HG03521 (cell line): ENCODE data around the gene PCDH17.

Experiments
- ATAC-seq: cut with Tn5 transposase; IDR thresholded peaks from one replicate; pipeline ENCODE4 v1.9.1; 2021; ENCODE audit warnings: mild to moderate bottlenecking, moderate library complexity; ENCODE audit not compliant: unreplicated experiment

Gene PCDH17

DNA sequence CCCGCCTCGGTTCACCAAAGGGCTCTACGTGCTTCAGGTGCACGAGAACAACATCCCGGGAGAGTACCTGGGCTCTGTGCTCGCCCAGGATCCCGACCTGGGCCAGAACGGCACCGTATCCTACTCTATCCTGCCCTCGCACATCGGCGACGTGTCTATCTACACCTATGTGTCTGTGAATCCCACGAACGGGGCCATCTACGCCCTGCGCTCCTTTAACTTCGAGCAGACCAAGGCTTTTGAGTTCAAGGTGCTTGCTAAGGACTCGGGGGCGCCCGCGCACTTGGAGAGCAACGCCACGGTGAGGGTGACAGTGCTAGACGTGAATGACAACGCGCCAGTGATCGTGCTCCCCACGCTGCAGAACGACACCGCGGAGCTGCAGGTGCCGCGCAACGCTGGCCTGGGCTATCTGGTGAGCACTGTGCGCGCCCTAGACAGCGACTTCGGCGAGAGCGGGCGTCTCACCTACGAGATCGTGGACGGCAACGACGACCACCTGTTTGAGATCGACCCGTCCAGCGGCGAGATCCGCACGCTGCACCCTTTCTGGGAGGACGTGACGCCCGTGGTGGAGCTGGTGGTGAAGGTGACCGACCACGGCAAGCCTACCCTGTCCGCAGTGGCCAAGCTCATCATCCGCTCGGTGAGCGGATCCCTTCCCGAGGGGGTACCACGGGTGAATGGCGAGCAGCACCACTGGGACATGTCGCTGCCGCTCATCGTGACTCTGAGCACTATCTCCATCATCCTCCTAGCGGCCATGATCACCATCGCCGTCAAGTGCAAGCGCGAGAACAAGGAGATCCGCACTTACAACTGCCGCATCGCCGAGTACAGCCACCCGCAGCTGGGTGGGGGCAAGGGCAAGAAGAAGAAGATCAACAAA is 2.6 kb downstream of the PCDH17 start:
- no peak for ATAC-seq

DNA sequence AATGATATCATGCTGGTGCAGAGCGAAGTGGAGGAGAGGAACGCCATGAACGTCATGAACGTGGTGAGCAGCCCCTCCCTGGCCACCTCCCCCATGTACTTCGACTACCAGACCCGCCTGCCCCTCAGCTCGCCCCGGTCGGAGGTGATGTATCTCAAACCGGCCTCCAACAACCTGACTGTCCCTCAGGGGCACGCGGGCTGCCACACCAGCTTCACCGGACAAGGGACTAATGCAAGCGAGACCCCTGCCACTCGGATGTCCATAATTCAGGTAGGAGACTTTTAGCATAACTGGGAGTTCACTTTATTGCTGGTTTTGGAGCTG is 3.3 kb downstream of the PCDH17 start:
- no peak for ATAC-seq

- no peak for ATAC-seq
Measured at GRCh38 chr13:57635541-57636085, 4.1 kb downstream of the PCDH17 start.

DNA sequence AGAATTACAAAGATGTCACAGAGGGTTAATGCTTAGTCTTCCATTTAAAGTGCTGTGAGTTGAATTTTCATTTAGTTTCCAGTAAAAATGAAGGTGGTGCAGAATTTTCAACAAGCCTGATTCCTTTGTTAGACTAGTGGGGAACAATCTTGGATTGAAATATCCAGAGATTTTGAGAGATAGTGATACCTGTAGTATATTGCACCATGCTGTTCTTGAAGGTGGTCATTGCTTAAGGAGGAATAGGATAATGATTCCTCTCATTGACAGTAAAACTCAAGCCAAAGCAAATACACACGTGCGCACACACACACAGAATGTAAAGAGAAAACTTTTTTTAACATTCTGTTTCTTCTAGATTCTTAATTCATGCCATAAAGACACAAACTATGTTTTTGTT is 5.3 kb downstream of the PCDH17 start:
- no peak for ATAC-seq

DNA sequence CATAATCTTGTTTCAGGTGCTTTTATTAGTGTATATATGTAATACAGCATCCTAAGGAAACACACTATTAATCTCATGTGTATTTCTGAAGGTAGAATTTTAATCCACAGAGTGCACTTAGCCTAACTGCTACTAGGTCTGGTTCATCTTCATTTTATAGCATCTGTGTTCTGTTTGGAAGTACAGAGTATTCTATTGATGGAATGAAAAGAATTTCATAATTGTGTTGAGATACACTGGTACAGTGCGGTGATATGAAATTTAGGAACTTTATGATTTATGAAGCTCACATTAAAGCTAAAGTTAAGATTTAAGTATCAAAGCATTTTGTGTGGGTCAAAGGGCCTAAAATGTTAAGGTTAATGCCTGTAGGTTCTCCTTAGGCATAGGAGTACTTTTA is 6.0 kb downstream of the PCDH17 start:
- no peak for ATAC-seq

- no peak for ATAC-seq
Measured at GRCh38 chr13:57638186-57638890, 6.8 kb downstream of the PCDH17 start.

DNA sequence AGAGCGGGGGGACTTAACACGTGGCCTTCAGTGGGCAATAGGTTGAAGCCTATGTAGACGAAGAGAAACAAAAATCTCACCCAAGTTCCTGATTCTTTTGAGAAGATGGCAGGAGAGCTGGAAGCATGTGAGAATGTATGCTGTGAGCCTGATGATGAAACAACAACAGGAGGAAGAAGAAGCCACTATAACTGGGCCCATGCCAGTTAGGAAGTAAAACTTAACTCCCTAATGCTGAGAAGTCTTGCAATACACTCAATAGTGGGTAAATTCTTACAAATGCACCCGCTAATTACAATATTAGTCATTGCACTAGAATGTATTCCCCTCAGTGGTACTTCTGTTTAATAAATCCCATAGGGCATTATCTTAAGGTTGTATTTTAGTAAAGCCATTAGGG is 9.1 kb downstream of the PCDH17 start:
- no peak for ATAC-seq

DNA sequence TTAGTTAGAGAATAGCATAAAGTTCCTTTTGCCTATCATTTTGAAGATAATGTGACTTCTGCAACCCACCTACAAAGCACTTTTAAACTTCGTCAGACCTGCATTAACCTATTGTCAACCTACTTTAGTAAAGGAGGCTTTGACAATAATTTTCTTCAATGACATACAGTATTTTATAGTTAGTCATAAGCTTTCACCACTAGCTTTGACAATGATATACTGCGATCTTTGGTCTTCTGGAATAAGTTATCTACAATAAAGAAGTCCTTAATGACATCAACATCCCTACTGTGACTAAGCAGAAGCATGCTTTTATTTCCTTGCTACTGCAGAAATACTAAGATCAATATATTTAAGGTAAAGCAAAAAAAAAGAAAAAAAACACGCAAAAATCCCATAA is 9.5 kb downstream of the PCDH17 start:
- no peak for ATAC-seq

DNA sequence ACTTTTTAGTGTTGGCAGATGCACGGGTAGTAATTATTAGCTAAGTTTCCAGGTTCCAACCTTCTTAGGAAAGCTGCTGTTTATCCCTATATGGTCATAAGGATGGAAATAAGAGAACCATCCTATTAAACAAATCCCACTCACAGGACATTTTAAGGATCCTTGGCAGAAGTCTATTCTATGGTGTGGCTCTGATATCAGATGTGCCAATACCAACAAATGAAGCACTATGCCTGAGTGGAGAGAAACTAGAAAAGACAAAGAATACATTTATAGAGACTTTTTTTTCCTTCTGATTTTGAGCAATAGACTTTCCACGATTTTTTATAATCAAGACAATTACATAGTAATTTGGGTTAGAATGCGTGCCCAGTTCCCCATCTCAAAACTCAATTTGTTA is 12.6 kb downstream of the PCDH17 start:
- no peak for ATAC-seq

DNA sequence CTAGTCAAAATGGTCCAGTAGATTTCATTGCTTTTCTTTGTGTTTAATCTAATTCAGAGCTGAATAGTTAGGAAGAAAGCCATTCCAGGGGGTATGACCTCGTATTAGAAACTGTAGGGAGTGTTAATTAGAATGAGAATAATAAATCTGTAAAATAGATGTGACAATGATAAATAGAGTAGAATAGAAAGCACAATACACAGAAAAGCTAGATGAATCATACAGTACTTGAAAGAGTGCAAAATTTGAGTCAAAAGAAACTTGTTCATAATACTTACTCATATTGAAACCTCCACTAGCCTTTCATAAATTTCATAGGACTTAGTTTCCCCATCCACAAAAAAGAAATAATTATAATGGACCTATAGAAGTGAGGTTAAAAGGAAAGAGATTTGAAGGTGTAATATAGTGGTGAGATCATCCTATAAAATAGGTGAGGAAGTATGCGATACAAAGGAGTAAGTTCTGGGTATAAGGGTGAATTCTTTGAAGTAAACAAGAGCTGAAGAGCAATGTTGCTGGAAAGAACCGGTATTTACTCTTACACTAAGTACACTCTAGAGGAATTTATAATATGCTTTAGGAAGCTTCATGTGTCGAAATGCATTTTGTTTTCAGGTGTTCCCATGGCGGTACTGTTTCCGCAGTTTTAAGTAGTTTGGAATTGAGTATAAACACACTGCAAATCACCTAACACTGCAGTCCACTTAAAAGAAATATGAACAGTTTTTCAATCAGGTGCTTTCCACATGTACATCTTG is 21.9 kb downstream of the PCDH17 start:
- ATAC-seq, result no peak

DNA sequence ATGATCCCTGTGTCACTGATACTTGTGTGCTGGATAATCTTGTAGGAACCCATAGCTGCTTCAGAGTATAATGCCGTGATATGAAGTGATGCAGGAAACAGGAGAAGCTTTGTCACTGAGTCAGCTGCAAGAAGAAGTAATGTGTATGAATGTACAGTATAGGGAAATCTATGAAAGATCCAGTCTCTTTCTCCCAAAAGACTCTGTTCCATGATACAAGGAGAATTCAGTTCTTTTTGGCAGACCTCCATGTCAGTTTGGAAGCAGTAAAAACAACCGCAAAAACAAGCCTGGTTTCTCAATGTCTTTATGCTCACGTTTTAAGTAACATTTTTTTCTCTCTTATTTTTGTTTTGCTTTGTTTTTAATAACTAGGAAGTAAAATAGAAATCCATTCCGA is 33.9 kb downstream of the PCDH17 start:
- ATAC-seq, result no peak

GRCh38 chr13:57666131-57666953 is 34.8 kb downstream of the PCDH17 start:
- no peak for ATAC-seq

DNA sequence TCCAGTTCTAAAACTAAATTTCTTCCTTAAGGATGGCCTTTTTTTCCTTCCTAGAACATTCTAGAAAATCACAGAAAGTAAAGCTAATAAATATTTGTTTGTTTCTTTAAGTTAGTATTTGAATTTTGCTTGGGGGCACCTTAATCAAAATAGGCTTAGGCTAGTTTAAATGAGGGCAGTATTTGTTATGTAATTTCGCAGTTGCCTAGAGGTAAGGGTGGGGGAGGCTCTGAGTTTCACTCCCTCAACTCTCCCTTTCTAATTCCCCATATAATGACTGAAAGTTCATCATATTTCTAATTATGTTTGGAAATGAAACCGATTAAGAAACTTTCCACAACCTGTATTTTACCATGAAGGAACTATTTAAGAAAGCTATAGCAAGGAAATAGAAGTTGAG is 40.6 kb downstream of the PCDH17 start:
- no peak for ATAC-seq

- no peak for ATAC-seq
Measured at GRCh38 chr13:57673197-57673596, 41.7 kb downstream of the PCDH17 start.

- ATAC-seq, result no peak
Measured at GRCh38 chr13:57675526-57675925, 44.0 kb downstream of the PCDH17 start.

DNA sequence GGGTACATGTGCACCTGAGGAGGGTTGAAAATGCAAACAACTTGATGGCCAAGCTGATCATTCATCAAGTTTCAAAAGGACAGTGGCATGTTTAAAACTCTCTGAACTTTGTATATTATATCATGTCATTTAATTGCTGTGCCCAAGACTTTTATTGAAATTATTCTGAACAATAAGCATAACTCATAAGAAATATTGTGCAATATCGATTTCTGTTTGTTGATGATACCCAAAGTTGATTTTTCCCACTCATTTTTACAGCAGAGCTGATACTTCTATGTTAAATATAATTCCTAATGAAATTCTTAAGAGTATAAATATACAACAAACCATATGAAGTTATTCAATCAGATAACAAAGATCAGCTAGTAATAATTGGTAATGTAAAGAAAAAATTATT is 49.1 kb downstream of the PCDH17 start:
- ATAC-seq, result no peak

- ATAC-seq, result no peak
Measured at GRCh38 chr13:57682128-57682716, 50.7 kb downstream of the PCDH17 start.

GRCh38 chr13:57698851-57699250 is 67.3 kb downstream of the PCDH17 start:
- no peak for ATAC-seq

GRCh38 chr13:57704031-57704430 is 72.5 kb downstream of the PCDH17 start:
- ATAC-seq, result no peak

DNA sequence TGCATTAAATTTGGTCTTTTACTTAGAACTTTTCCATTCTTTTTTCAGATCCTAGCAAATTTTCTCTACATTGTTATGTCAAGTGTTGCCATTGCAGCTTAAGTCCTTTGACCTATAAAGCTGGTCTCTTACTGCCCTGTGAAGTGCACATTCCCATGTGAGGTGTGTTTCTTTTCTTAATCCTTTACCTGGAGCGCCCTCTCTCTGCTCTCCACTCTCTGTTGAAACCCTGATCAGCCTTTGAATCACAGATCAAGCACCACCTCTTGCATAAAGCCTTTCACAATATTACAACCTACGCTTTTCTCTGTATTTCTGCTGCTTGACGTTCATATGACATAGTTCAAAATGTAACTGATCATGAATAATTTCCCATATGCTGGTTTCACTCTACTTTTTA is 84.8 kb downstream of the PCDH17 start:
- no peak for ATAC-seq
